NCI-H2196 treated with DMSO at 0.1 percent for 48 hours (cell line): Measurements from ENCODE around the gene SPNS3.
A peak's percentile ranks its signal among the peaks of the same experiment; 100 is the strongest.

ENCODE experiments used
- DNase-seq: peaks from one replicate; lab custom pipeline; 2025; ENCODE audit not compliant: unreplicated experiment; lab: John Stamatoyannopoulos, UW

SPNS3 gene

GRCh38 chr17:4433515-4434031 lies at the start of gene SPNS3:
TSS of gene SPNS3 (plus strand) at chr17:4433940. CDS start at chr17:4433968, 28 bp downstream.
- DNase-seq = no peak

- DNase-seq = no peak
Measured at GRCh38 chr17:4386406-4386805, 47.3 kb upstream of the SPNS3 start.

- no peak for DNase-seq
Measured at GRCh38 chr17:4387137-4387536, 46.6 kb upstream of the SPNS3 start.

GRCh38 chr17:4389079-4389478 lies 44.7 kb upstream of the SPNS3 start:
- DNase-seq = no peak

- DNase-seq = no peak
Measured at GRCh38 chr17:4393806-4394205, 39.9 kb upstream of the SPNS3 start.

- DNase-seq = no peak
Measured at GRCh38 chr17:4394208-4395110, 39.3 kb upstream of the SPNS3 start.

- no peak for DNase-seq
Measured at GRCh38 chr17:4395111-4395478, 38.6 kb upstream of the SPNS3 start.

- DNase-seq = no peak
Measured at GRCh38 chr17:4397840-4398239, 35.9 kb upstream of the SPNS3 start.

- DNase-seq = no peak
Measured at GRCh38 chr17:4405038-4405669, 28.6 kb upstream of the SPNS3 start.

GRCh38 chr17:4405699-4406098 lies 28.0 kb upstream of the SPNS3 start:
- no peak for DNase-seq

- no peak for DNase-seq
Measured at GRCh38 chr17:4406386-4406785, 27.4 kb upstream of the SPNS3 start.

- DNase-seq = no peak
Measured at GRCh38 chr17:4407216-4407615, 26.5 kb upstream of the SPNS3 start.

GRCh38 chr17:4407851-4408250 lies 25.9 kb upstream of the SPNS3 start:
- no peak for DNase-seq

- DNase-seq = no peak
Measured at GRCh38 chr17:4409659-4410058, 24.1 kb upstream of the SPNS3 start.

- no peak for DNase-seq
Measured at GRCh38 chr17:4411201-4411600, 22.5 kb upstream of the SPNS3 start.

GRCh38 chr17:4412933-4413831 lies 20.6 kb upstream of the SPNS3 start:
- DNase-seq = peak; percentile 15

GRCh38 chr17:4417129-4417667 lies 16.5 kb upstream of the SPNS3 start:
- no peak for DNase-seq

- peak; percentile 3 for DNase-seq
Measured at GRCh38 chr17:4420692-4421131, 13.0 kb upstream of the SPNS3 start.

- no peak for DNase-seq
Measured at GRCh38 chr17:4422864-4423263, 10.9 kb upstream of the SPNS3 start.

- DNase-seq = no peak
Measured at GRCh38 chr17:4425398-4425797, 8.3 kb upstream of the SPNS3 start.
